ENCODE data around the gene DIP2B. TPM values are rescaled to one million over a fixed set of nuclear protein-coding genes. Genes with fewer than 3 reads are reported as not detected.
A peak's percentile ranks its signal among the peaks of the same experiment; 100 is the strongest.

DIP2B gene
- 10 to 100 TPM; 29.5 to 30.0 TPM for total RNA-seq
- 19.0 TPM for polyA plus RNA-seq (2013, experiment 1 of 2)
- 17.9 TPM for polyA plus RNA-seq (2013, experiment 2 of 2)
- 88.9 to 309 (median 171) reads per million in 172 experiments for total RNA-seq

- peak within 1 kb of the TSS; percentile 88 for H3K4me3 ChIP-seq (ENCODE audit: low read length)
- Mint-ChIP-seq H3K9me3 (no peaks in the 10 kb centered on the region), H3K4me1 (ENCODE audit: low read depth) (peaks cover 52% of the 10 kb centered on the region), H3K27me3 (no peaks in the 10 kb centered on the region), H3K27ac (peak within 1 kb of the TSS; percentile 85), H3K4me3 (peak within 1 kb of the TSS; percentile 99), H3K36me3 (ENCODE audit: low read depth) (peaks cover 12% of the 10 kb centered on the region)
- H3K9me3 ChIP-seq (ENCODE audit: control insufficient read depth in 1 of 2, insufficient read depth in 1 of 2, low read length in 2 of 2) = peaks cover 0 to 7% of the 10 kb centered on the region in 2 experiments
- ChIA-PET POLR2A (interaction anchor here (0.6 to 5.5 kb wide), 19 partner anchors 8 to 522 kb away, joined by 3 to 75 read pairs (median 4); partner anchors contain the start of gene ATF1), CTCF (interaction anchor here (0.6 to 5.5 kb wide), 29 partner anchors 9 to 260 kb away, joined by 3 to 57 read pairs (median 4); no protein-coding TSS in a partner anchor)
- H3K36me3 ChIP-seq (ENCODE audit: insufficient read depth, low read length) = no peaks in the 10 kb centered on the region
- H3K4me1 ChIP-seq (ENCODE audit: insufficient read depth, low read length) = peaks cover 42% of the 10 kb centered on the region
- DNase-seq (peak; percentile 93 to 98 (median 96)), ATAC-seq (ENCODE audit: poor library complexity) (peak; percentile 90)
- peak; percentile 92 for TF ChIP-seq CTCF (IDR thresholded peaks at IDR 0.05)
- intact Hi-C loops (cut with DNase I, micrococcal nuclease) = loop anchor here (1.0 to 5.0 kb wide), 4 partner anchors 42 to 260 kb away; partner anchors contain the start of gene ATF1 (in 1 of the 2)
- no peaks in the 10 kb centered on the region for H3K27me3 ChIP-seq (ENCODE audit: control insufficient read depth in 1 of 2, insufficient read depth in 2 of 2, low read length in 2 of 2)
- peak within 1 kb of the TSS; percentile 11 to 90 for H3K27ac ChIP-seq (ENCODE audit: low read depth in 1 of 2, low read length in 2 of 2)
These were observed at the start of gene DIP2B for GRCh38 chr12:50504798-50505674. TSS of gene DIP2B (plus strand) at chr12:50504985. CDS start at chr12:50505141, 156 bp downstream.

GRCh38 chr12:50458606-50459005 lies 46.2 kb upstream of the DIP2B start:
- Mint-ChIP-seq H3K27me3 (no peaks in the 10 kb centered on the region), H3K27ac (no peak overlapping the region), H3K4me3 (no peak overlapping the region), H3K9me3 (no peaks in the 10 kb centered on the region), H3K36me3 (ENCODE audit: low read depth) (peaks cover 70% of the 10 kb centered on the region), H3K4me1 (ENCODE audit: low read depth) (no peaks in the 10 kb centered on the region)
- Histone ChIP-seq H3K4me3 (ENCODE audit: low read length) (no peak overlapping the region), H3K27ac (ENCODE audit: low read depth in 1 of 2, low read length in 2 of 2) (no peak overlapping the region), H3K9me3 (ENCODE audit: control insufficient read depth in 1 of 2, insufficient read depth in 1 of 2, low read length in 2 of 2) (no peaks in the 10 kb centered on the region), H3K4me1 (ENCODE audit: insufficient read depth, low read length) (no peaks in the 10 kb centered on the region), H3K36me3 (ENCODE audit: insufficient read depth, low read length) (peaks cover 25% of the 10 kb centered on the region), H3K27me3 (ENCODE audit: control insufficient read depth in 1 of 2, insufficient read depth in 2 of 2, low read length in 2 of 2) (no peaks in the 10 kb centered on the region)
- no peak for ATAC-seq (ENCODE audit: poor library complexity)
- ChIA-PET POLR2A (no interaction called here), CTCF (no interaction called here)
- TF ChIP-seq CTCF (IDR thresholded peaks at IDR 0.05) = no peak
- intact Hi-C loops (cut with DNase I, micrococcal nuclease) = no loop called here
- DNase-seq = no peak

- H3K4me1 ChIP-seq (ENCODE audit: insufficient read depth, low read length) = no peaks in the 10 kb centered on the region
- CTCF ChIA-PET = interaction anchor here (0.7 to 1.0 kb wide), 2 partner anchors 10 to 12 kb away, joined by 3 read pairs; no protein-coding TSS in a partner anchor
- Mint-ChIP-seq H3K36me3 (ENCODE audit: low read depth) (peaks cover 75% of the 10 kb centered on the region), H3K27ac (no peak overlapping the region), H3K27me3 (no peaks in the 10 kb centered on the region), H3K4me1 (ENCODE audit: low read depth) (no peaks in the 10 kb centered on the region), H3K9me3 (no peaks in the 10 kb centered on the region), H3K4me3 (no peak overlapping the region)
- H3K4me3 ChIP-seq (ENCODE audit: low read length) = no peak overlapping the region
- DNase-seq (no peak), ATAC-seq (ENCODE audit: poor library complexity) (no peak)
- peaks cover 33% of the 10 kb centered on the region for H3K36me3 ChIP-seq (ENCODE audit: insufficient read depth, low read length)
- no peaks in the 10 kb centered on the region for H3K27me3 ChIP-seq (ENCODE audit: control insufficient read depth in 1 of 2, insufficient read depth in 2 of 2, low read length in 2 of 2)
- POLR2A ChIA-PET = interaction anchor here (0.7 kb wide), 1 partner anchor 46 kb away, joined by 3 read pairs; no protein-coding TSS in a partner anchor
- H3K9me3 ChIP-seq (ENCODE audit: control insufficient read depth in 1 of 2, insufficient read depth in 1 of 2, low read length in 2 of 2) = no peaks in the 10 kb centered on the region
- H3K27ac ChIP-seq (ENCODE audit: low read depth in 1 of 2, low read length in 2 of 2) = no peak overlapping the region
- TF ChIP-seq CTCF (IDR thresholded peaks at IDR 0.05) = no peak
- intact Hi-C loops (cut with DNase I, micrococcal nuclease) = no loop called here
These were observed 37.3 kb upstream of the DIP2B start for GRCh38 chr12:50467439-50467838.

All from CD4-positive, alpha-beta T cell (primary cell).